GM19025 (cell line): Measurements from ENCODE around the gene CSNK1G2.

Experiments
- ATAC-seq: cut with Tn5 transposase; IDR thresholded peaks from one replicate; pipeline ENCODE4 v1.9.1; 2021; ENCODE audit warnings: mild to moderate bottlenecking, low read depth, moderate library complexity; ENCODE audit not compliant: unreplicated experiment

The CSNK1G2 gene

DNA sequence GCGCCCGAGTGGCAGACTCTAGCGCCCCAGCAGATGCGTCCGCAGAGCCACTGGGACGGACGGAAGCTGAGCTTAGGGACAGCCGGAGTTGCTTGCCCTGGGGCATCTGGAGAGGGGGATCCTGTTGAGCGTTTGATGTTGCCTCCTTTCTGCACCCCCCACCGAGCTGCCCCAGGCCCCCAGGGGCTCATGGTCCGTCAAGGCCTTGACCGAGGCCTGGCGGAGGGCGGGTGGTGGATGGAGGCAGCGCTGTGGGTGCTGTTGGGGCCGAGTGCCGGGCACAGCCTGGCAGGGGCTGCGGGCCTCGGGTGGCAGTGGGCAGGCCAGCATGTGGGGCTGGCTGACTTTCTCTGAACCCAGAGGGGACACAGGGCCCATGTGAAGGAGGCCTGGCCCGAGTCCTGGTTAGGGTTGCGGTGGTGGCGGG lies 2.7 kb downstream of the CSNK1G2 start:
- ATAC-seq = no peak

DNA sequence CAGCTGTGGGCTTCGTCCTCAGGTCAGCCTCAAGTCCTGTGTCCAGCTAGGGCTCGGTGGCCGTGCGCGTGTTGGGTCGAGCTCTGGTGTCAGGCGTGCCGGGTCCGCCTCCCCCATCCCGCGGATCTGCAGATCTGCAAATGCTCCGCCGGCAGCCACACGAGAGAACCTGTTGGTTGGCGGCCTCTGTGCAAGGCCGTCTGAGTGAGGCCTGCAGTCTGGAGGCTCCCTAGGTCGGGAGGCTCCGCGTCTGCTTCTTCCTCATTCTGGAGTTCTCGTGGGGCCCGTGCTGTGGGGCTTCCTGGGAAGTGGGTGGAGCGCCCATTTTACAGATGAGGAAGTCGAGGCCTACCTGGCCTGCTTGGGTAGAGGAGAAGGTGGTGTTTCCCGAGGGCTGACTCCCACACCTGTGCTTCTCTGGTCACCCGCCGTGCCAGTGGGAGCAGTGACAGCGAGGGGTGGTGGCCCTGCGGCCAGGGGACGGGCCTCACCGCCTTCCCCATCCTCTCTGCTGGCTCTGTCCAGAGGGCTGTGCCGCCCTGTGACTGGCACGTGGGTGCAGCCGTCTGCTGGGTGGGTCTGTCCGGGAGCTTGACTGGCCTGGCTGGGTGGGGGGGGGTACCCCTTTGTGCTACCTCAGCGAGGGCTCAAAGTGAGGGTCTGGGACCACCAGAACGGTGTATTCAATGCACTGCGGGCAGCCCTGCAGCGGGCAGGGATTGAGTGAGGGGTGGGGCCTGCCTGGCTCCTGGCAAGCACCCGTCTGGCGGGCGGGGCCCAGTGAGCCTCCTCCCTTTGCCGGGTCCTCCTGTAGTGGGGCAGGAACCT lies 3.3 kb downstream of the CSNK1G2 start:
- no peak for ATAC-seq

DNA sequence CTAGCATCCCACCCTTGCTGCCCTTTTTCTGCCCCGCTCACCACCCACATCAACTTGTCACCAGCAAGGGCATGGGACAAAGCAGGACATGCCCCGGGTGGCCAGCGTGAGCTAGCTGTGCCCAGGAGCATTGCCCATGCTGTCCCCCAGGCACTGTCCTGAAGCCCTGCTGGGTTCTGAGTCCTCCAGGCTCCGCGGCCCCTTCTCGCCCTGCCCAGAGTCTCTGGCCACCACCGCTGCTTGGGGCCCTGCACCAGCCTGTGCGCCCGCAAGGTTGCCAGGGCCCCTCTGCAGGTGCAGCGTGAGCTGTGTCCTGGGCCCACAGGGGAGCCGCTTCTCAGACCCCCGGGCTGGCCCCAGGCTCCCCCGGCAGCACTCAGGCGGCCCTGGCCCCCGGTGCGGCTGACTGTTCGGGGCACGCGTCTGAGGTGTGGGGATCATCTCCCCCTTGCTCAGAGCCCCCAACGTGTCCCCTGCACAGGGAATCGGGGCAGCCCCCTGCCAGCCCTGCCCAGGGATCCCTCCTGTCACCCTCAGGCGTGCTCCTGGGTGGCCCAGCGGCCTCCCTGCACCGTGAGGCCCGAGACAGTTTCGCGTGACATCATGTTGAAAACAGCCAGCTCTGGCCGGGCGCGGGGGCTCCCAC lies 4.1 kb downstream of the CSNK1G2 start:
- no peak for ATAC-seq

DNA sequence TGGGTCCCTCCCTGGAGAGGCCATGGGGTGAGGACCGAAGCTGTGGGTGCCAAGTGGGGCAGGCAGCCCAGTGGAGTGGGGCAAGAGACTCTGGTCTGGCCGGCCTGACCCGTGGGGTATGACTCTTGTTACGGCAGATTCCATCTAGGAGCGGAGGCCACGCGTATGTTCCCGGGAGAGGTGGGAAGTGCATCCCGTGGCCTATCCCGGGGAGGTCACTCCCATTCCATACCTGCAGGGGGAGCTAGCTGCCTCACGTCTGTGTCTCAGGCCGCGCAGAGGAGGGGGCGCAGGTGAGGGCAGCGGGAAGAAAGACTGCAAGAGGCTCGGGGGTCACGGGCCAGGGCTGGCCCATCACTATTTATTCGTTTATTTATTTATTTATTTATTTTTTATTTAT lies 4.9 kb downstream of the CSNK1G2 start:
- no peak for ATAC-seq

DNA sequence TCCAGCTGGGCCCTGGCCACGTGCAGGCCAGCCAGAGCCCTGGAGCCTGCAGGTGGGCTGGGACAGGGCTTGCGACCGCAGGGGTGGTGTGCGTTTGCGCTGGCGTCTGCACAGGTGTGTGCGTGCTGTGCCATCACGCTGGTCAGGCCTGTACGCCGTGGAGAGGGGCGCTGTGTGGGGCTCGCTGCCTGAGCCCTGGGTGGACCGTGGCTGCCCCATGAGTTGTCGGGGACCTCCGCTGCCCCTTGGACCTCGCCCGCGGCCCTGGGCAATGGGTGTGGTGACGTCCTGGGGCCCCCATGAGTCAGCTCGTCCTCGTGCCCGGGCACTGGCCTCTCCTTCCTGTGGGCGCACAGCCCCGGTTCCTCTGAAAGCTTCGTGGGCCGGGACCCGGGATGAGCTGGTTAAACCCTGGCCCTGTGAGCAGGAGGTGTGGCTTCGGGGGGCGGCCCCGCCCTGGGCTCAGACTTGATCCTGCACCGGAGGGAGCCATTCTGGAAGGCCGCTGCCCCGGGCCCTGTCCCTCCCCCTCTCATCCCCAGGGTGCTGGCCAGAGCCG lies 6.8 kb downstream of the CSNK1G2 start:
- no peak for ATAC-seq

DNA sequence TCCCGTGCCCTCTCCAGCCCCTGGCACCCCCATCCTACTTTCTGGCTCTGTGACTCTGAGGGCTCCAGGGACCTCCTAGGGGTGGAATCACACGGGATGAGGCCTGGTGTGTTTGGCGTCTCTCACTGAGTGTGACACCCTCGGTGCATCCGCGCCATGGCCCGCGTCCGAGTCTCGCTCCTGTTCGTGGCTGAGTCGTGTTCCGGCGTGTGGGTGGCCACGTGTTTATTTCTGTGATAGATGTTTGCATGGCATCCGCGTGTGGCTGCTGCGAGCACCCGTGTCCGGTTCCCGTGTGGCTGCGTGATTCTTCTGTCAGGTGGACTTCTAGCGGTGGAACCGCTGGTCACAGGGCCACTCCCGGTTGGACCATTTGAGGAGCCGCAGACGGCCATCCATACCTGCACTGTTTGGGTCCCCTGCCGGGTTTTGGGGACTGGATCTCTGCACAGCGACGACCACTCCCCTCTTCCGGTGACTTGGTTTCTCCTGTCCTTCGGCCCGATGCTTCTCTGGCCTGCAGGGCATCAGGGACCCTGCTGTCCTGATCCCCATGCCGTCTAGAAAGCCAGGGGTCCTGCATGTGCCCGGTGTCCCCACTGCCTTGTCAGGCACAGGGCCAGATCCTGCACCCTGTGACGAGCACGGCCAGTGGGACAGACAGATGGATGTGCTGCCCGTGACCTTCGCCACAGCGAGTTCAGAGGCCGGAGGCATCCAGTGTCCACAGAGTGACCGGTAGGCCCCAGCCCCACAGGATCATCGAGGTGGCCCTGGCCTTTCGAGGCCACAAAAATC lies 8.5 kb downstream of the CSNK1G2 start:
- ATAC-seq = no peak

DNA sequence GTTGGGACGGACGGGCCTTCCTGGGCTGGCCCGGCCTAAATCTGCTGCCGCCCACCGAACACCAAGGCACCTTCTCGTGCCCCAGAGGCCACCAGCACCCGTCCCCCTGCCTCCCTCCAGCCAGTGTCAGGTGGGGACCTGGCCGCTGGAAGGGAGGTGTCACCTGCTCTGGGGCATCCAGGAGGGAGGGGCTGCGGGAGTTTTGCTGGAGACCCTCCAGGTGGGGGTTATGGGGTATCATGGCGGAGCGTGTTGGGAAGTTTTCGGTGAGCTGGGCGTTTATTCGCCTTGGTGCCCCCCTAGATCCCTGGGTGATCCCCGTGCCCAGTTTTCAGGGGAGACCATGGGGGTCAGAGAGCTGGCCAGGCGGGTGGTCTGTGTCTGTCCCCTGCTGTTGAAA lies 9.7 kb downstream of the CSNK1G2 start:
- no peak for ATAC-seq

DNA sequence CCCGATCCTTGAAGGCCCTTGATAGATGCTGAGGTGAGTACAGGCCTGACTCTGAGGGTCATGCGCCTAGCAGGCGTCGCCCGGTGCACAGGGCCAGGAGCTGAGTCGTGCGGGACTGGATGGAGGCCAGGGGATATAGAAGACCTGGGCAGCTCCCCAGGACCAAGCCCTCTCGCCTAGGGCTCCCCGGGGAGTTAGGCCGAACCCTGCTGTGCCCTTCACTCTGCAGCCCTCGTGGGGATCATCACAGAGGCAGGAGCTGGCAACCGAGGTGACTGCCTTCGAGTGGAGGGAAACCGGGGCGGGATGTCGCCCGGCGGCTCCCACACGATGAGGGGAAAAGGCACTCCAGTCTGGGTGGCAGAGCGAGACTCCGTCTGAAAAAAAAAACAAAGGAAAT lies 11.7 kb downstream of the CSNK1G2 start:
- no peak for ATAC-seq

DNA sequence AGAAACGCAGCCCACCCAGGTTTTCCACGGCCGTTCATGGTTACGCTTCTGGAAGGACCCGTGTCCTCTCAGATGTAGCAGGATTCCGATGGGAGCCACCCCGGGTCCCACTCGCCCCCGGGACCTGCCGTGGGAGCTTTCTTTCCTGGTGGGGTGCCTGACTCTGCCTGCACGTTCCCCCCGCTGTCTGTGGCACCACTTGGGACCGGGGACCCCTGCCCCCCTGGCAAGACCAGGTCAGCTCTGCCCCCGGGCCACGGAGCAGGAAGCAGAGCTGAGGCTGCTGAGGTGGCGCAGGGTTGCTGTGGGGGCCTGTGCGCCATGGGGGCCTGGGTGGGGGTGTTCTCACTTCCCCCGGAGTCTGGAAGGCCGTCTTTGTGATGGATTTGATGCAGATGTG lies 12.1 kb downstream of the CSNK1G2 start:
- ATAC-seq = no peak

DNA sequence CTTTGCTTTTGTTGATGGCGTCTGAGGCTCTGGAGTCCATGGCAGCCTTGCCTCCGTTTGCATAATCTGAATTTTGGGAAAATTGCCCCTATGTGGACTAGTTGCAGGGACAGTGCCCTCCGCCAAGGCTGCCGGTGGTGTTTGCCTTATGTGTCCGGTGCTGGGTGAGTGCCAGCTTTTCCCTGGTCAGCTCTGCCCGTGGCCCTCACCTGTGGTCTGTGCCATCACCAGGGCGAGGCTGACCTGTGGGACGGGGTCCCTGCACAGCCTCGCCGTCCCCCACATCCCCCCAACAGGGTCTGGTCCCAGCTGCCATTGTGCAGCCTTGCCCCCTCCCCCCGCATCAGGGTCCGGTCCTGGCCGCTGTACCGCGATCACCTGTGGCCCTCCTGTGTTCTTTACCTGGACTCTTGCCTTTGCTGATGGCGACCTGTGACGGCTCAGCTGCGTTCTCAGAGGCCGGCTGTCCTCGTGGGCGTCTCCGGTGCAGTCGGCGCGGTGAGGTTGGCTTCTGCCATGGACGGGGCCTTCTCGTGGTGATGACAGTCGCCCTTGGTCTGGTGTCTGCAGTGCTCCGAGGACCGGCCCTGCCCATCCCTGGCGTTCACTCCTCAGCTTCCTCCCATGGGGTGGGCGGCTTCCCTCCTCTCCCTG lies 12.6 kb downstream of the CSNK1G2 start:
- no peak for ATAC-seq

DNA sequence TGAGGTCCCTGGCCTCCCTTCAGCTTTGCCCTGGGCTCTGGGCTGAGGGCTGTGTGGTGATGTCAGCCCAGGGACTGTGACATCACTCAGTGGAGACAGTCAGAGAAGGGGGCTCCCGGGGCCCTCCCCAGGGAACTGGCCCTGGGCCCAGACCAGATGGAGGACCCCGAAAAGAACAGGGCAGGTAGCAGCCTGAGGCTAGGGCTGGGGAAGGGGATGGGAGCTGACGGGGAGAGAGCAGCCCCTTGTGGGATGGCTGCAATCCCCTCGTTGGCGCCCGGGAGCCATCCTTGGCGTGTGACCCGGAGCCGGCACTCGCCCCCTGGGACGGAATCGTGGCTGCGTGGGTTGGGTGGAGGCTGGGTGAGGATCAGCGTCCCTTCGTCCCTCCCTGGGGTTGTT lies 13.6 kb downstream of the CSNK1G2 start:
- no peak for ATAC-seq

DNA sequence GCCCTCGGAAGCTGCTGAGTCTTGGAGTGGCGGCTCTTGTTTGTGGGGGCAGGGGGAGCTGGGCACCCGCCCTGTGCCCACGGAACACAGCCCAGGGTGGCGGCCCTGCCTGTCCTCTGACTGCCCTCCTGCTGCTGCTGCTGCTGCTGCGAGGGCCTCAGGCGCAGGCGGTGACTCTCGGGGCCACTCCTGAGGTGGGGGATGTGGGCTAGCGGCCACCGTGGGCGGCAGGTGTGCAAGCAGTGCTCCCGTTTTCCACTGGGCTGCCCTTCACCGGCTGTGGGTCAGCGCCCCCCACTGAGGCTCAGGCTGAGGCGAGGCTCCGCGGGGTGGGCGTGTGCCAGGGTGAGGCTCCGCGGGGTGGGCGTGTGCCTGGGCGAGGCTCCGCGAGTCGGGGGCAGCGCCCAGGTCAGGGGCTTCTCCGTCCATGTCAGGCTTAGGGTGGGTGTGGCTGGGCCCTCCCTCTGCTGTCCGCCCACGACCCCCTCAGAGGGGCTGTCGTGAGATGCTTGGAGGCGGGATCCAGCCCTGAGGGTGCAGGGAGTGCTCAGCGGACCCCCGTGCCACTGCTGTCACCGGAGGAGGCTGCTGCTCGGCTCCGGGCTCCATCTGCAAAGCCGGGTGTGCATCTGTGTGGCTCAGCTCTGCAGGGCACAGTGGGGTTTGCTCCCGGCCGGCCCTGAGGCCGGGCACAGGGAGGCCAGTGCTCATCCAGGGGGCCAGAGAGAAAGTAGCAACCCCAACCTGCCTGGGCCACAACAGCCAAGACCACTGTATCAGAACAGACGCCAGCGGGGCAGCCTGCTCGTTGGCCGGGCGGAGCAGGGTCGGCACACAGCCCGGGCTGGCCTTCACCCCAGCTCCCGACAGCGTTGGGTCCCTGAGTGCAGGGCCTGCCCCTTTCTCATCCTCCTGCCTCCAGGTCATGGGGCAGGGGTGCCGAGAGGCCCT lies 14.5 kb downstream of the CSNK1G2 start:
- no peak for ATAC-seq

DNA sequence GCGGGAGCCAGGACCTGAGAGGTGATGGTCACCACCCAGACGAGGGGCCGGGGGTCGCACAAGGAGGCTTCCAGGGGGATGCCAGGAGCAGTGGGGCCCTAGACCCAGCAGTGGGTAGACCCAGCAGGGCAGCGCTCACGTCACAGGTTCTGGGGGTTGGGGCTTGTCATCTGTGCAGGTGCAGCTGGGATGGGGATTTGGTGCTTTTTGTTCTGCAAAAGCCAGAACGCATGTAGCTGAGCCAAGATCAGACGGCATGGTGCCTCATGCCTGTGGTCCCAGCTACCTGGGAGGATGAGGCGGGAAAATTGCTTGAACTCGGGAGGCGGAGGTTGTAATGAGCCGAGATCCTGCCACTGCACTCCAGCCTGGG lies 15.1 kb downstream of the CSNK1G2 start:
- ATAC-seq = no peak

DNA sequence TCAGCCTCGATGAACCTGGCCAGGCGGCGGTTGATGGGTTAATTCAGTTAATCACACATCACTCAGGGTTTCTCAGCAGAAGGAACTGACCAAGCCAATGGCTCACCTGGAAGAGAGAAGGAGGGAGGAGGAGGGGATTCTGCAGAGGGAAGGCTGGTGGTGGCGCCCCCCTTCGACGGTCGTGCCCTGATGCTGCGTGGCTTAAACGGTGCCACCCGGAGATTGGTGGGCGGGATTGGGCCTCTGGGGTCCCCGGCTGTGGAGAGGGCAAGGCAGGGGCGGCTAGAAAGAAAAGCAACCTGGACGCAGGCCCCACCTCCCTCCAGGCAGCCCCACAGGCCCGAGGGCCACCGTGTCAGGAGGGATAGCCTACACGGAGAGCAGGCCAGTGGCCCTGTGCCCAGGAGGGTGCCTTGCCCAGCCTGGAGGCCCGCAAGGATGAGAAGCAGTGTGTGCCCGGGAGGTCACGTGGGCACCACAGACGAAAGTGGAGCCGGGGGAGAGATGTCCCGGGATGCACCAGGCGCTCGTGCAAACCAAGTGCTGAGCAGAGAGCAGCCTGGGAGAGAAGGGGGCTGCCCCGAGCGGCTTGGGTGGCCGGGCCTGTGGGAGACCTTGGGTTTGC lies 16.0 kb downstream of the CSNK1G2 start:
- no peak for ATAC-seq

DNA sequence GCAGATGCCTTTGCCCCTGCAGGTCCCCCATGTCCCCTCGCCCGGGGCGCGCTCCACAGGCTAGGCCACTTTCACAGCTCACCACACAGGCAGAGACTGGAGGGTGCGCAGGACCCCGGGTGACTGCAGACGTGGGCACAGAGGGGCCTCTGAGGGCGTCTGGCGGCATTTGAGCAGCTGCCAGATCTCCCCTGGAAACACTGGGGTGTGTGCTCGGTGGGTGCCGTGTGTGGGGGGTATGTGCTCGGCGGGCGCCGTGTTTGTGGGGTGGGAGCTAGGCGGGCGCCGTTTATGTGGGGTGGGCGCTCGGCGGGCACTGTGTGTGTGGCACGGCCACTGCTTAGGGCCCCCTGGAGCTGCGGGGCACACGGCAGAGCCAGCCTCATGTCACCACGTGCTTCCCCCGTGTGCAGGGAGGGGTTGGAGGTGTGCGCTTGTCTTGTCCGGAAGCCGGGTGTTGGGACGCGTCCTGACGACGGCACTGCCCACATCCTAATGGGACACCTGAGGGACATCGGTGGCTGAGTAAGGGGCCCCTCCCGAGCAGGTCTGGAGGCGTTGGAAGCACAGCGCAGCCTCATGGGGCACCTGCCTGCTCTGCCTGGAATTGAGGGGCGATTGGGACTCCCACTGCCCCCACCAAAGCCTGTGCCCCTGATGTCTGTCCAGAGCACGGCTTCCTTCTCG lies 16.7 kb downstream of the CSNK1G2 start:
- ATAC-seq = no peak

DNA sequence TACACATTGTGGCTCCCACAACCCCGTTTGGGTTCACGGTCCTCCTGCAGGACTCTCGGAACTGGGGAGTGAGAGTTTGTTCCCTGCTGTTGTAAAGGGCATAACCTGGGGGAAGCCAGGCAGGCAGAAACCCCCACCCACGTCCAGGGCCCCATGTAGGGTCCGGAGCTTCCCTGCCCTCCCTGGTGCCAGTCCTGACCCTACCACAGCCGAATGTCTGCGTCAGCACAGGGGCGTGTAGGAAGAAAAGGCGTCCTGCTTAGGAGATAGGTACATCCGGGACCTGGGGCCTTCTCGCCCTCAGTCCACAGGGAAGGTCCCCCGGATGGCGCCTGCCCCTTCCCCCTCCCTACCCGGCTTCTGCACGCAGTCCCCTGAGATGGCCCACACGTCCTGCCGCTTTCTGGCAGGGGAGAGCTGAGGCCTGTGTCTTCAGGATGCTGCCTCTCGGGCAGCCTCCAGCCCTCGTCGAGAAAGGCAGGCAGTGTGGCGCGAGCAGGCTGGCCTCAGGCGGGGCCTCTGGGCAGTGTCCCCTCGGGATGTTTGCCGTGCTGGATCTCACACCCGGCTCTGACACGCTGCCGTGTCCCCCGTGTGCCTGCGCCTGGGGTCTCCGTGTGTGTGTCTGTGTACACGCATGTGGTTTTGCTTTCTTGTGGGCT lies 19.1 kb downstream of the CSNK1G2 start:
- no peak for ATAC-seq

DNA sequence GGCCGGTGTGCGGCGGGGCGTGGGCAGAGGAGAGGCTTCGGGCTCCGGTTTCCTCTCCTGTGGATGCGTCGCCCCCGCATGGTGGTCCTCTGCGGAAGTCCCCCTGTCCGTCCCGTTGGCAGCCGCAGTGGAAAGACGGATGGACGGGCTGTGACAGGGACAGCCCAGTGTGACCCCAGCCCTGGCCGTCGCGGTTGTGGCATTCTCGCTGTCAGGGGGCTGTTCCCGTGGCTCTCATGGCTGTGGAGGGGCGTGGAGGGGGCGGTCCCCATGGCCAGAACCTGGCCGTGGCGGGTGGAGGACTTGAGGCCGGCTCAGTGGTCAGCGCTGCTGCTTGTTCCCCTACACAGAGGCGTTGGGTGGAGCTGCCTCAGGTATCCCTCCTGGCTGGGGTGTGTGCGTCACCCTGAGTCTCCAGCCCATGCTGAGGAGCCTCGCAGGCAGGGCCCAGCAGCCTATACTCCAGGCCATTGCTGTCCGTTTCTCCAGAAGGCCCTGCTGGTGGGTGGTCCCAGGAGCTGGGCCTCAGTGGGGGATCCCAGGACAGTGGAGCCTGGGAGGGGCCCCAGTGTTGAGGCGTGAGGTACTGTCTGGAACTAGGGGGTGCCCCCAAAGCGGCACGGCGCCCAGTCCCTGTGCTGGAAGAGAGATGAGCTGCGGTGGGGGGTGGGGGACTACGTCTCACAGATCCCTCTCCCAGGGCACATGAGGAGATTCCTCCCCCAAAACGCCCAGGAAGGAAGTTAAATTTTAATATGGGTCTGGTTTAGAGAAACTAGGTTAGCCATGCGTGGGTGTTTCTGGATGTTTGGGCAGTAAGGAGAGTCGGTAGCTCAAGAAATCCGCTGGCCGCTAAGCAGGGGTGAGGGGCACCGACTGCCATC lies 20.3 kb downstream of the CSNK1G2 start:
- no peak for ATAC-seq
